Stimulated activated CD4-positive, alpha-beta T cell treated with anti-CD3 and anti-CD28 coated beads, Interleukin-4, amount 100 ng/mL, for 48 hours (primary cell): ENCODE measurements around the gene METRN.
"Not testable (repeated sequence)": the region's sequence is repeated elsewhere in the genome, so short reads cannot be mapped to it uniquely, and the experiment has no call there.

Source experiments
- DNase-seq, 2 donors: peaks; one replicate each; pipeline ENCODE4 v3.0.0-alpha.2; 2020; ENCODE audit warnings: low read depth in 2 of 2

METRN gene

GRCh38 chr16:734981-735881, 20.3 kb downstream of the METRN start:
- no peak for DNase-seq

- peak in 1 of 2 donors; percentile 68 for DNase-seq
Measured at GRCh38 chr16:735982-736453, 21.1 kb downstream of the METRN start.

GRCh38 chr16:736936-737481, 22.1 kb downstream of the METRN start:
- DNase-seq, result no peak

GRCh38 chr16:739560-740458, 24.9 kb downstream of the METRN start:
- no peak for DNase-seq

- DNase-seq, result no peak
Measured at GRCh38 chr16:740459-740763, 25.5 kb downstream of the METRN start.

- DNase-seq, result peak; percentile 86 to 94
Measured at GRCh38 chr16:740764-741505, 26.0 kb downstream of the METRN start, which contains the start of gene CIAO3. Gene CIAO3, minus strand, starts transcription at chr16:740997. Its CDS starts 12 bp downstream, at chr16:740985.

GRCh38 chr16:741986-742629, 27.2 kb downstream of the METRN start:
- no peak for DNase-seq

- DNase-seq, result not testable (repeated sequence)
Measured at GRCh38 chr16:742894-743293, 28.0 kb downstream of the METRN start.

- no peak for DNase-seq
Measured at GRCh38 chr16:743794-744500, 29.0 kb downstream of the METRN start.

- no peak for DNase-seq
Measured at GRCh38 chr16:745739-746138, 30.8 kb downstream of the METRN start.

GRCh38 chr16:746637-747036, 31.7 kb downstream of the METRN start:
- DNase-seq, result no peak

GRCh38 chr16:747978-748746, 33.2 kb downstream of the METRN start:
- no peak for DNase-seq

- no peak for DNase-seq
Measured at GRCh38 chr16:749010-749409, 34.1 kb downstream of the METRN start.

- DNase-seq, result no peak
Measured at GRCh38 chr16:750485-750884, 35.6 kb downstream of the METRN start.

- no peak for DNase-seq
Measured at GRCh38 chr16:751152-752006, 36.5 kb downstream of the METRN start.

- no peak for DNase-seq
Measured at GRCh38 chr16:752007-752312, 37.0 kb downstream of the METRN start.

GRCh38 chr16:754121-754607, 39.2 kb downstream of the METRN start:
- not testable (repeated sequence) for DNase-seq

GRCh38 chr16:754656-755055, 39.7 kb downstream of the METRN start:
- DNase-seq, result no peak

GRCh38 chr16:756428-756827, 41.5 kb downstream of the METRN start:
- DNase-seq, result no peak
